ENCODE results near the gene SOCS6.
"Not testable (repeated sequence)": the region's sequence is repeated elsewhere in the genome, so short reads cannot be mapped to it uniquely, and the experiment has no call there.

Gene SOCS6

GRCh38 chr18:70339915-70340314, 51.1 kb downstream of the SOCS6 start:
- no peak overlapping the region for H2AFZ ChIP-seq (ENCODE audit: low read depth, low read length)
- no peak overlapping the region for H3K27ac ChIP-seq (ENCODE audit: low read length)
- H4K20me1 ChIP-seq (ENCODE audit: insufficient read depth, low read length), result no peaks in the 10 kb centered on the region
- no peaks in the 10 kb centered on the region for H3K36me3 ChIP-seq (ENCODE audit: insufficient read depth, low read length)
- ATAC-seq (ENCODE audit: insufficient read depth, low read depth) (no peak), DNase-seq (no peak)
- H3K79me2 ChIP-seq (ENCODE audit: insufficient read depth, low read length), result no peaks in the 10 kb centered on the region
- no peak overlapping the region for H3K4me2 ChIP-seq (ENCODE audit: insufficient read depth, low read length)
- no peak overlapping the region for H3K4me3 ChIP-seq (ENCODE audit: low read depth in 1 of 2, low read length in 2 of 2)
- TF ChIP-seq EZH2 (IDR thresholded peaks at IDR 0.05; ENCODE audit: borderline replicate concordance, low read depth, low read length, severe bottlenecking), result no peak
- TF ChIP-seq CTCF (IDR thresholded peaks at IDR 0.05; ENCODE audit: borderline replicate concordance, extremely low read depth, low read length, poor library complexity, severe bottlenecking), result no peak
- no peaks in the 10 kb centered on the region for H3K4me1 ChIP-seq (ENCODE audit: insufficient read depth, low read length)
- H3K9me3 ChIP-seq (ENCODE audit: insufficient read depth, low read length, severe bottlenecking), result no peaks in the 10 kb centered on the region
- no peak overlapping the region for H3K9ac ChIP-seq (ENCODE audit: low read depth, low read length)
- no peaks in the 10 kb centered on the region for H3K27me3 ChIP-seq (ENCODE audit: insufficient read depth, low read length, poor library complexity)

DNA sequence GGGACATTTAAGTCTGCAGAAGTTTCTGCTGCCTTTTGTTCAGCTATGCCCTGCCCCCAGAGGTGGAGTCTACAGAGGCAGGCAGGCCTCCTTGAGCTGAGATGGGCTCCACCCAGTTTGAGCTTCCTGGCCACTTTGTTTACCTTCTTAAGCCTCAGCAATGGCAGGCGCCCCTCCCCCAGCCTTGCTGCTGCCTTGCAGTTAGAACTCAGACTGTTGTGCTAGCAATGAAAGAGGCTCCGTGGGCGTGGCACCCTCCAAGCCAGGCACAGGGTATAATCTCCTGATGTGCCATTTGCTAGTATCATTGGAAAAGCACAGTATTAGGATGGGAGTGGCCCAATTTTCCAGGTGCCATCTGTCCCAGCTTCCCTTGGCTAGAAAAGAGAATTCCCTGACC, 59.6 kb downstream of the SOCS6 start:
- H4K20me1 ChIP-seq (ENCODE audit: insufficient read depth, low read length); H3K79me2 ChIP-seq (ENCODE audit: insufficient read depth, low read length); H3K9ac ChIP-seq (ENCODE audit: low read depth, low read length); H2AFZ ChIP-seq (ENCODE audit: low read depth, low read length); H3K4me2 ChIP-seq (ENCODE audit: insufficient read depth, low read length); H3K4me1 ChIP-seq (ENCODE audit: insufficient read depth, low read length); H3K27me3 ChIP-seq (ENCODE audit: insufficient read depth, low read length, poor library complexity); ATAC-seq (ENCODE audit: insufficient read depth, low read depth); H3K36me3 ChIP-seq (ENCODE audit: insufficient read depth, low read length); H3K4me3 ChIP-seq (ENCODE audit: low read depth in 1 of 2, low read length in 2 of 2); H3K27ac ChIP-seq (ENCODE audit: low read length); H3K9me3 ChIP-seq (ENCODE audit: insufficient read depth, low read length, severe bottlenecking): not testable (repeated sequence)
- peak; percentile 5 for DNase-seq

- H3K27me3 ChIP-seq (ENCODE audit: insufficient read depth, low read length, poor library complexity), result no peaks in the 10 kb centered on the region
- H3K9me3 ChIP-seq (ENCODE audit: insufficient read depth, low read length, severe bottlenecking), result no peaks in the 10 kb centered on the region
- TF ChIP-seq EZH2 (IDR thresholded peaks at IDR 0.05; ENCODE audit: borderline replicate concordance, low read depth, low read length, severe bottlenecking) (no peak), CTCF (IDR thresholded peaks at IDR 0.05; ENCODE audit: borderline replicate concordance, extremely low read depth, low read length, poor library complexity, severe bottlenecking) (no peak)
- DNase-seq, result no peak
- no peak overlapping the region for H3K9ac ChIP-seq (ENCODE audit: low read depth, low read length)
- H3K36me3 ChIP-seq (ENCODE audit: insufficient read depth, low read length), result no peaks in the 10 kb centered on the region
- H3K4me1 ChIP-seq (ENCODE audit: insufficient read depth, low read length), result no peaks in the 10 kb centered on the region
- no peaks in the 10 kb centered on the region for H3K79me2 ChIP-seq (ENCODE audit: insufficient read depth, low read length)
- no peak overlapping the region for H3K27ac ChIP-seq (ENCODE audit: low read length)
- no peak overlapping the region for H3K4me3 ChIP-seq (ENCODE audit: low read depth in 1 of 2, low read length in 2 of 2)
- no peak overlapping the region for H3K4me2 ChIP-seq (ENCODE audit: insufficient read depth, low read length)
- ATAC-seq (ENCODE audit: insufficient read depth, low read depth), result no peak
- H4K20me1 ChIP-seq (ENCODE audit: insufficient read depth, low read length), result no peaks in the 10 kb centered on the region
- H2AFZ ChIP-seq (ENCODE audit: low read depth, low read length), result no peak overlapping the region
Measured at GRCh38 chr18:70349316-70349715, 60.5 kb downstream of the SOCS6 start.

DNA sequence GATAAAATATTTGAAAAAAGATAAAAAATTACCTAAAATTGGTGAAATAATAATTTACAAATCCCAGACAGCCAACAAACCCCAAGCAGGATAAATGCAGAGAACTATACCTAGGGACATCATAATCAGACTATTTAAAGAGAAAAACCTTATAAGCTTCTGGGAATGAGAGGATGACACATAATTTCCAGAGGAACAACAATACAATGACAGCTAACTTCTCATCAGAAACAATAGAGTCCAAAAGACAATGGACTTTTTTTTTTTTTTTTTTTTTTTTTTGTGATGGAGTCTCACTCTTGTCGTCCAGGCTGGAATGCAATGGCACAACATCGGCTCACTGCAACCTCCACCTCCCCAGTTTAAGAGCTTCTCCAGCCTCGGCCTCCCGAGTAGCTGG, 65.2 kb downstream of the SOCS6 start:
- H3K27me3 ChIP-seq (ENCODE audit: insufficient read depth, low read length, poor library complexity), result no peaks in the 10 kb centered on the region
- H3K36me3 ChIP-seq (ENCODE audit: insufficient read depth, low read length), result no peaks in the 10 kb centered on the region
- DNase-seq, result no peak
- no peak overlapping the region for H3K9ac ChIP-seq (ENCODE audit: low read depth, low read length)
- ATAC-seq (ENCODE audit: insufficient read depth, low read depth), result no peak
- H2AFZ ChIP-seq (ENCODE audit: low read depth, low read length), result no peak overlapping the region
- no peak overlapping the region for H3K4me3 ChIP-seq (ENCODE audit: low read depth in 1 of 2, low read length in 2 of 2)
- no peaks in the 10 kb centered on the region for H3K4me1 ChIP-seq (ENCODE audit: insufficient read depth, low read length)
- H3K9me3 ChIP-seq (ENCODE audit: insufficient read depth, low read length, severe bottlenecking), result no peaks in the 10 kb centered on the region
- no peak overlapping the region for H3K4me2 ChIP-seq (ENCODE audit: insufficient read depth, low read length)
- H3K79me2 ChIP-seq (ENCODE audit: insufficient read depth, low read length), result no peaks in the 10 kb centered on the region
- H4K20me1 ChIP-seq (ENCODE audit: insufficient read depth, low read length), result no peaks in the 10 kb centered on the region
- H3K27ac ChIP-seq (ENCODE audit: low read length), result no peak overlapping the region
- TF ChIP-seq CTCF (IDR thresholded peaks at IDR 0.05; ENCODE audit: borderline replicate concordance, extremely low read depth, low read length, poor library complexity, severe bottlenecking), result no peak
- no peak for TF ChIP-seq EZH2 (IDR thresholded peaks at IDR 0.05; ENCODE audit: borderline replicate concordance, low read depth, low read length, severe bottlenecking)

Measured in DND-41 (cell line).